HG03039 (cell line): Measurements from ENCODE around the gene SAMD11.

Source experiments
- ATAC-seq: cut with Tn5 transposase; IDR thresholded peaks from one replicate; pipeline ENCODE4 v1.9.1; 2021; ENCODE audit warnings: mild to moderate bottlenecking, moderate library complexity; ENCODE audit not compliant: unreplicated experiment

The SAMD11 gene

DNA sequence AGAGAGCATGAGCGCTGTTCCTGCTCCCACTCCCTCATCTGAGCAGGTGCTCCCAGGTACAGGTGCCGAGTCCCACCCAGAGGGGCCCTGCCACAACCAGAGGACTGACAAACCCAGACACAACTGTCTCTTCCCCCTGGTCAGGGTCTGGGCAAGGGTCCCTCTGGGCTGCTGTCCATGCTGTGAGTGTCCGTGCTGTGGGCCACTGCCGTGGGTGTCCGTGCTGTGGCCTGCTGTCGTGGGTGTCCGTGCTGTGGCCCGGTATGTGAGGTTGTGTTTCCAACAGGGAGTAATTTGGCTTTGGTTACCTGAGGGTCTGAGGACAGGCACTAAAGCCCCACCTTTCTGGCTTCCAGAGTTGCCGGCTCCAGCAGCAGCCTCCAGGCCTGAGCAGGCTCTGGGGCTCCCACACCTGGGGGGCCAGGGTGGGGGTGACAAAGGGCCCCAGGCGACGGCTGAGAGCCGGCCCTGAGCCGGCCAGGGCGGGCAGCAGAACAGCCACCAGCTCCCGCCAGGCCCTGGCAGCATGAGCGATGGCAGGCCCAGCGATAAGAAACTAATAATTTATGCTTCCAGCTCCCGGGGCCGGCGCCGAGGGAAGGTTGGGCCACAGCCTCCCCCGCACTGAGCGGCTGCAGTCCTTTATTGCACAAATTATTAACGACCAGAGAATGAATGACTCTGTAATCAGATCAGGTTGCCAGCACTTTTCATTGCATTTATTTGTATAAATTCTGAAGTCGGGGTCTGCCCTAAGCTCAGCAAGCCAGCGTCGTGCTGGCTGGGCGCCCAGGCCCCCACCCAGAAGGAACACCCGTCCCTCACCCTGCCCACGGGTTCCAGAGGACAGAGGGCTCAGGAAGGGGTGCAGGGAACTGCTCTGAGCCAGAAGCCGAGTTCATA lies 7.3 kb upstream of the SAMD11 start:
- ATAC-seq = no peak

DNA sequence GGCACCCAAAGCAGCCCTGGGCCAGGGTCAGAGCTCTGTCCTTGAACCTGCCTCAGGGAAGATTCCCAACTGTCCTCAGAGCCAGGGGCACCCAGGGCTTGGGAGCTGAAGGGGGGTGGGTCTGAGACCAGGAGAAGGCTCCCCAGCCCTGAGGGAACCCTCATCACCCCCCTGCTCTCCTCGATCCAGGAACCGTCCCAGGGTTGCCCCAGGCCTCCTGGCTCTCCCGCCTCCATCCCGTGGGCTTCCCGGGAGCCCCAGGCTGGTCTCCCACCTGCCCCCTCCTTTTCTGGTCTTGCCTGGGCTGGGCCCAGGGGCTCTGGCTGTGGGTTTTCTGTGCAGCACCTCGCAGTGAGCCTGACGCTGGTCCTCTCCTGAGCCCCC lies 6.7 kb upstream of the SAMD11 start:
- no peak for ATAC-seq

DNA sequence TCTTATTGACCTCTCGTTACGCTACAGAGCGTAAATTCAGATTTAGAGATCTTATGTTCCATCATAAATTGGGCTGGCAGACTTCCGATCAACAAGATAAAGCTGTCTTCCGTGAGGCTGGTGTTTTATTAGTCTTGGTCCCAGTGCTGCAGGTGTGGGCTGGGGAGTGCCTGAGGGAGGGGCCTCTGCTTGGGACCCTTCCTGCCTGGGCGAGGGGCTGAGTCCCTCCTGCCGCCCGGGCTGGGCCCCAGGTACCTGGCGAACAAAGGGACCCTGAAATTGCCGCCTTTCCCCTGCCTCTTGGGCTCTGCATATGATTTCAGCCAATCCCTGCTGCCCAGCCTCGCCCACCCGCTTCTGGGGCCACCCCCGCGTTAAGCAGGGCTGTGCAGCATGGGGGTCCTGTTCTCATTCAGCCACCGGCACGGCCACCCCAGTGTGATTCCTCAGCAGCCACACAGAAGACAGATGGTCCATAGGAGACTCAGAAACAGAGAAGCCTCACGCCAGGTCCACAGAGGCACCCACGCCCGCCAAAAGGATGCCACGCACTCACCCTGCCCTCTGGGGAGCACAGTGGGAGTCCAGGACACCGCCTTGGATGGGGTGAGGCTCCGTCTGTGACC lies 6.1 kb upstream of the SAMD11 start:
- ATAC-seq = no peak

DNA sequence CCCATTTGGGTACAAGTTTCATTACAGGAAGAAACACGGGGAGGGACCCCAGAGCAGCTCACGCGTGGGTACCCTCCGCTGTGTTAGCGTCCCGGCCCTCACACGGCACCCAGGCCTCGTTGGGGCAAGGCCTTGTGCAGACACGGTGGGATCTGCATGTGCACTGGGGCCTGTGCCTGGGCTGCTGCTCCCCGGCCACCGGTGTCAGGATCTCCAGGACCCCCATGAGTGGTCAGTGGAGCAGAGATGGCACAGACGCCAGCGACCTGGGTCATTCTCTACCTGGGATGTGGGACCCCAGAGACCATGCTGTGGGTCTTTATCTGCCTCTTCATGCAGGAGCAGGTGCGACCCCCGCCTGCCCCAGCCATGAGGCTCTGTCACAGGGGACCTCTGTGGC lies 5.4 kb upstream of the SAMD11 start:
- ATAC-seq = no peak

DNA sequence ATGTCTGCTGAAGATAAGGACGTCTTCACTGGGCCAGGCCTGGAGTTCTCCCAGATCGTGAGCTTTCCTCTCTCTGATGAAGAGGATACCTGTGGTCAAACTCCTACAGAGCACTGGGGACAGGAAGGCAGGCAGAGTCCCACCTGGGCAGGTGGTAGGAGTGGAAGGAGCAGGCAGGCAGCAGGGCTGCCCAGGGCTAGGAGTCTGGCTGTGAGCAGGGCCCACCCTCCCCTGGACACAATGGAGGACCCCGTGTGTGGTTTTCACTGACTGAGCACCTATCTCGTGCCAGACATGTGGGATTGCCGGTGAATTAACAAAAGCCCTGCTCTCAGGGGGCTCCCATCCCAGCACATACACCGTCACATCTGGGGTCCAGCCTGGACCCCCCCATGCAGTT lies 4.9 kb upstream of the SAMD11 start:
- ATAC-seq = no peak

DNA sequence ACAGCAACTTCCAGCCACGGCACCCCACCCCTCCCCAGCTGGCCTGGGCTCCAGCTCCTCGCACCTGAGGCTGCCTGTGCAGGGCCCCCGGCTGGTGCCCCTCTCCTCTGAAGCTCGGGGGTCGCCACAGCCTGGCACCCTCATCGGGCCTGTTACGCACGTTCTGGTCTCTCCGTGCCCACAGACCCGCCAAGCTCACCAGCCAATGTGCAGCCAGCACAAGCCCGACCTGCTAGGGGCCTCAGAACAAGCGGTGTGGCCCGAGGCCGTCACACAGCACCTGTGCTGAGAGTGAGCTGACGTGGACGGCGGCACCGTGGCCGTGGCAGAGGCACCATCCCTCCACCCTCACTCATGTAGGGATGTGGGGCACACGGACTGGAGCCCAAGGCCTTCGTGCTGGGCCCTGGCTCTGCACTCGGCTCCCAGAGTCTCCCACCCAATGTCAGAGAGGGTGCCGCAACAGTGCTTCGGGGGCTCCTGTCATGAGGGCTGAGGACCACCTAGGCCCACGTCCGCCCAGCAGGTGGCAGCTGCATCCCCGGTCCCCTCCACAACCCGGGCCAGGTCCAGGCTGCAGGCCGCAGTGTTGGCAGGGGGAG lies 4.4 kb upstream of the SAMD11 start:
- no peak for ATAC-seq

DNA sequence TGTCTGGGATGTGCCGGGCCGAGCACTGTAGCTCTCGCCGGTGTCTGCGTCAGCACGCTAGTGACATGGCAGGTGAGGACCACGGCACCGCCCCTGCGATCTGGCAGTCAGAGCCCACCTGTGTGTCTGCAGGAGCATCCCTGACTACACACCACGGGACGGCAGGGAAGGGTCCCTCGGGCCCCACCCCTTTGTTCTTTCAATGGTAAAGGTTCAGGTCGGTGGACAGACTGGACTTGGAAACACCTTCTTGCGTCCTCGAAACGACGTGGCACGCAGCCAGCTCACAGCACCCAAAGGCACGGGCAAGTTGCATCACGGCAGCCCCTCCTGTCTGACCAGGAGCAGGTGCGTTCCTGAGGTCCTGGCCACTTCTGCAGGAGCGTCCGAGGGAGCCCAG lies 3.7 kb upstream of the SAMD11 start:
- ATAC-seq = no peak

DNA sequence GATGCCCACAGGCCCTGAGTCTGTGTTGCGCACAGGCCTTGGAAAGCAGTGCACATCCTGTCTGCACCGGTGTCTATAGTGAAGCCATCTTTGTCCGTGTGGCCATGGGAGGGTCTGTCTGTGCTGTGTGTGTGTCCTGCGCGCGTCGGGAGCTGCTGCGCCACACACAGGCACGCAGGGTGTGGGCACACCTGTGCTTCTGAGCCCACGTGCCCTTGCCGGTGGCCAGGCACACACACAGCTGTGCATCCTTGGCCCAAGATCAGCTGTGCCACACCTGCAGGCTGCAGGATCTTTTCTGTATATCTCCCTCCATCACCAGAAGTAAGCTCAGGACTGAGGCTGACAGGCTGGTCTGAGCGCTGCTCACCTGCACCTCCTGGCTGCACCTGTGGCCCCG lies 3.2 kb upstream of the SAMD11 start:
- ATAC-seq = no peak

DNA sequence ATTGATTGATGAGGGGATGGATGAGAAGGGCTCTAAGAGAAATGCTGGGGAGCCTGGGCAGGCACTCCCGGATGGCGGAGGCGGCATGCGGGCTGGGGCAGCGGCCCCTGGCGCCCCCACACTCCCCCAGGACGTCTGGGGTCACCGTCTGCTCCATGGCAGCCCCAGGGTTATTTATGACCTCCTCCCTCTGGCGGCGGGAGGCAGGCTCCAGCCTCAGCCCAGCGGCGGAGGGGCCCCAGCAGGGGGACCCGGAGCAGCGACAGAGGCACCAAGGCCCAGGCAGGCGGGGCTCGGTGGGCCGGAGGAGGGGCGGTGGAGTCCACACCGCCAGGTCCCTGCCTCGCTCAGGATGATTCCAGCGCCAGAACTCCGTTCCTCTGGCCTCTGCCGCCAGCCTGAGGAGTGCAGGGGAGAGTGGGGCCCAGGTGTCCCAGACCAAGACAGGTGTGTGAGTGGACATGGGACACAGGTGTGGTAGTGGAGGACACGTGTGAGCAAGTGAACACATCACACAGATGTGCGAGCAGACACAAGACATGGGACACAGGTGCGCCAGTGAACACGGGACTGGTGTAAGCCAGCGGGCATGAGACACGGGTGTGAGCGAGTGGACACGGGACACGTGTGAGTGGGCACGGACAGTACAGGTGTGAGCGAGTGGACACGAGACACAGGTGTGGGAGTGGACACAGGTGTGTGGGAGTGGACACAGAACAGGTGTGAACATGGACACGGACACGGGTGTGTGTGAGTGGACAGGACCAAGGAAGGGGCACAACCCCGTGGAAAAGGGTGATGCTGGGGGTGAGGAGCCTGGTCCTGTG lies 2.5 kb upstream of the SAMD11 start:
- ATAC-seq = no peak

DNA sequence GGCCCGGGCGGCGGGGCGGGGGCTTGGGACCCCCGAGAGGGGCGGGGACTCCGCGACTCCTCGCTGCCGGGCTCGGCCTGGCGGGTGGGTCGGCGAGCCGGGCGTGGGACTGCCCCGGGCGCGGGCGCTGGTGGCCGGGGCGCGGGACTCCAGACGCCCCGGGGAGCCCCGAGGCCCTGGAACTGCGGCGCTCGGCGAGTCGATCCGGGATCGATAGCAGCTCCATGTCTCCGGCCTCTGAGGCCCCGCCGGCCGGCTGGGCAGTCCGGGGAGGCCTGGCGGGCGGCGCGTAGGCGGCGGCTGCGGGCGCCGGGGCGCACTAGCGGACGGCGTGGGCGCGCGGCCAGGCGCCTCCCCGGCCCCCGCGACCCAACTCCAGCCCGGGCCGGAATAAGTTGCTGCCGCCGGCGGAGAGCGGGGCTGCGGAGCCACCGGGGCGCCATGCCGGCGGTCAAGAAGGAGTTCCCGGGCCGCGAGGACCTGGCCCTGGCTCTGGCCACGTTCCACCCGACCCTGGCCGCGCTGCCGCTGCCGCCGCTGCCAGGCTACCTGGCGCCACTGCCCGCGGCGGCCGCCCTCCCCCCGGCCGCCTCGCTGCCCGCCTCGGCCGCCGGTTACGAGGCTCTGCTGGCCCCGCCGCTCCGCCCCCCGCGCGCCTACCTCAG lies 400 bp downstream of the SAMD11 start:
- ATAC-seq = no peak

DNA sequence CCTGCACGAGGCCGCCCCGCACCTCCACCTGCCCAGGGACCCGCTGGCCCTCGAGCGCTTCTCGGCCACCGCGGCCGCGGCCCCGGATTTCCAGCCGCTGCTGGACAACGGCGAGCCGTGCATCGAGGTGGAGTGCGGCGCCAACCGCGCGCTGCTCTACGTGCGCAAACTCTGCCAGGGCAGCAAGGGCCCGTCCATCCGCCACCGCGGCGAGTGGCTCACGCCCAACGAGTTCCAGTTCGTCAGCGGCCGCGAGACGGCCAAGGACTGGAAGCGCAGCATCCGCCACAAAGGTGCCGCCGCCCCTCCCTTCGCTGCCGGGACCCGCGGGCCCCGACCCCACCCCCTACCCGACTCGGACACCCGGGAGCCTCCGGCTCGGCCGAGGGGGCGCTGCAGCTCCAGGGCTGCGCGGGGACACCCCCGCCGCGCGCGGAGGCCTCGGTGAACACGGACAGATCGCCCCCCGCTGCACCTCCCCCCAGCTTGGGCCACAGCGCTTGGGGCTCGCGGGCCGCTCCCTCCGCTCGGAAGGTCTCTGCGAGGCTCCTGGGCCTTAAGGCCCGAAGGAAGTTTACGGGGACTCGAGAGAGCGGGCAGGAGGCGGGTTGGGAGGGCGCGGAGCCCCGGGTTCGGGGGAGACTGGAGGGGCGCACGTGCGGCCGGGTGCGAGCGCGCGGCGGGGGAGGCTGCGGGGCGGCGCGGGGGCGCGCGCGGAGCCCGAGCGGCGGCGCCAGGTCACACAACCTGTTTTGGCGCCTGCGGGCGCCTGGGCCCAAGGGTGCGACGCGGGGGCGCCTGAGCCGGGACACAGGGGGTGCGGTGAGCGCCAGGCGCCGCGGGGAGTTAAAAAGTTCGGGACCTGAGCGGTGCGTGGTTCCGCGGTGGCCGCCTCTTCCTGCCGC lies 1.2 kb downstream of the SAMD11 start:
- ATAC-seq = no peak

DNA sequence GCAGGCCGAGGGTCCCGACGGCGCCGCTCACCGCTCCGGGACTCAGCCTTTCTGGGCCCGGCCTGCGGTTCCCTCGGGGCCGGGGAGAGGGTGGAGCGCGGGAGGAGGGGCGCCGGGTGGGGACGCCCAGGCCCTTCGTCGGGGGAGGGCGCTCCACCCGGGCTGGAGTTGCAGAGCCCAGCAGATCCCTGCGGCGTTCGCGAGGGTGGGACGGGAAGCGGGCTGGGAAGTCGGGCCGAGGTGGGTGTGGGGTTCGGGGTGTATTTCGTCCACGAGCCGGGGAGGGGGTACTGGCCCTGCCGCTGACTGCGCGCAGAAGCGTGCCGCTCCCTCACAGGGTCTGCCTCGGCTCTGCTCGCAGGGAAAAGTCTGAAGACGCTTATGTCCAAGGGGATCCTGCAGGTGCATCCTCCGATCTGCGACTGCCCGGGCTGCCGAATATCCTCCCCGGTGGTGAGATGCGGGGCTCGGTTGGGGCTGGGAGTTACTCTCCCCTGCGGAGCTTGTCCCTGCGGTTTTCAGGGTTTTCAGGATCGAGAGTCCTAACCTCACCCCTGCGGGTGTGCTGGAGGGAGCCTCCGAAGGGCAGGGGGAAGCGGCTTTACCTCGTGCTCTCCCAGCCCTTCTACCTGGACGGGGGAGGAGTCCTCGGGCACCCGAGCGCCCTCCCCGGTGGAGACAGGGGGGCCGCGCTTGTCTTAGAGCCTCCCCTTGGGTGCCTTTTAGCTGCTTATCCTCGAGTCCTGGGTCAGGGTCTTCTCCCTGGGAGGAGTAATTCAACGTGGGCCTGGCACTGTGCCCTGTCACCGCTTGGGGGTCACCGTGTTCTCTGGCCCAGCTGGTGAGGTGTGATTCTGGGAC lies 2.1 kb downstream of the SAMD11 start:
- no peak for ATAC-seq

DNA sequence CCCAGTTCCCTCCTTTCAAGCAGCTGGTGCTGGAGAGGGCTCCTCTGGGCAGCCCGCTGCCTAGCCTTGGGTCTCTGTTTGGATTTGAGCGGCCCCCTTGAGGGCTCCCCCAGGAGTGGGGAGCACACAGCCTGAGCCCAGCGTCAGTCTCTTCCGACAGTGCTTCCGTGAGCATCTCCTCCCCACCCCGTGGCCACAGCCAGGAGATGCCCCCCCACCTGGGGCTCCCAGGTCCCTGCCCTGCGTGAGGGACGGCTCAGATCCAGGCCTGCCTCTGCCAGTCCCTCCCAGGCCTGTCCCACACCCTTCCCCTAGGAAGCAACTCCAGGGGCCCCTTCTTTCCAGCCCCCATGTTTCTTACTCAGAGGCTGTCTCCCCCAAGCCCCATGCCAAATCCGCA lies 3.5 kb downstream of the SAMD11 start:
- no peak for ATAC-seq

DNA sequence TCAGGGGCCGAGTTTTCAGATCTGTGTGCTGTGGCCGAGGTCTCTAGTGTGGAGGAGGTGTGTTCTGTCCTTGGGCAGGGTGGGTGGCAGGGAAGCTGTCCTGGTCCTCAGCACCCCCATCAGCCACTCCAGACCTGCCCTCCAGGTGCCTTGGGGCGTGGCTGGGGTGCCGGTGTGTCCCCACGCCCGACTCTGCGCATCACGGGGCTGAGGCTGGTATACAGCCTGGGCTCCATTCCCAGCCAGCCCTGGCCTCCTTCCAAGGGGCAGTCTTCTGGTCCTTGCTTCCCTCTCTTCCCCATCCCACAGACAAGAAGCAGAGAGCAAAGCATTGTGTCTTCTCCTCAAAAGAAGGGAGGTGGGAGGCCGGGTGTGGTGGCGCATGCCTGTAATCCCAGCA lies 4.0 kb downstream of the SAMD11 start:
- ATAC-seq = no peak

DNA sequence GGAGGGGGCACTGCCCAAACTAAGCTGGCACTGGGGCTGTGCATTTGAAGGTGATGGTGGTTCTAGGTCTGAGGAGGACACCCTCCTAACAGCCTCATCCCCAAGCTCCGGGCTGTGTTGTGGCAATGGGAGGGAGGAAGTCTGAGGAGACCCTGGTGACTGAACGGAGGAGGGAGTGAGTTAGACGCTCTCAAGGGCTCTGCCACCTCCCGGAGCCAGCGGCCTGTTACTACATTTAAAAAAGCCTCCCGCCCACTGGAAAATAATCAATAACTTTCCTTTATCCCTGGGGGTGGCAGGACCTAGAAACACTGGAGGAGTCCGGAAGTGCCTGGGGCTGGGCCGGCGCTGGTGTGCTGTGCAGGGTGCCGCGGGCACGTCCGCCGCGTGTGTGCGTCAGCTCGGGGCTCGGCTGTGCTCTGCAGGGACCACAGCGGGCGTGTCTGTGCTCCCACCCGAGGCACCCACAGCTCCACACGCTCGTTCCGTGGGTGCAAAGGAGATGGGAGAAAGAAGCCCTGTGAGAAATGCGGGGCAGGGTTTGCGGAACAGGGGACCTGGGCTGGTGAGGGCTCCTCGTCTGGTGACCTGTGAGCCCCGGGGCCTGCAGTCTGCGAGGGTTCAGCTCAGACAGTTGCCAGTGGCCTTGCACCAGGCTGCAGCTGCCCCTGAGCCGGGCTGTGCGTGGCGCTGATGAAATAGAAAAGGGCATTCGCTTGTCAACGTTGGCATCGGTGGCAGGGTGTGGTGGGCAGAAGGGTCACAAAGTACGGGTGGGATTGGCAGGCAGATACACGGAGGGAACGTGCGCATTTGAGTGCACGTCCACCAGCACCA lies 5.3 kb downstream of the SAMD11 start:
- ATAC-seq = no peak

DNA sequence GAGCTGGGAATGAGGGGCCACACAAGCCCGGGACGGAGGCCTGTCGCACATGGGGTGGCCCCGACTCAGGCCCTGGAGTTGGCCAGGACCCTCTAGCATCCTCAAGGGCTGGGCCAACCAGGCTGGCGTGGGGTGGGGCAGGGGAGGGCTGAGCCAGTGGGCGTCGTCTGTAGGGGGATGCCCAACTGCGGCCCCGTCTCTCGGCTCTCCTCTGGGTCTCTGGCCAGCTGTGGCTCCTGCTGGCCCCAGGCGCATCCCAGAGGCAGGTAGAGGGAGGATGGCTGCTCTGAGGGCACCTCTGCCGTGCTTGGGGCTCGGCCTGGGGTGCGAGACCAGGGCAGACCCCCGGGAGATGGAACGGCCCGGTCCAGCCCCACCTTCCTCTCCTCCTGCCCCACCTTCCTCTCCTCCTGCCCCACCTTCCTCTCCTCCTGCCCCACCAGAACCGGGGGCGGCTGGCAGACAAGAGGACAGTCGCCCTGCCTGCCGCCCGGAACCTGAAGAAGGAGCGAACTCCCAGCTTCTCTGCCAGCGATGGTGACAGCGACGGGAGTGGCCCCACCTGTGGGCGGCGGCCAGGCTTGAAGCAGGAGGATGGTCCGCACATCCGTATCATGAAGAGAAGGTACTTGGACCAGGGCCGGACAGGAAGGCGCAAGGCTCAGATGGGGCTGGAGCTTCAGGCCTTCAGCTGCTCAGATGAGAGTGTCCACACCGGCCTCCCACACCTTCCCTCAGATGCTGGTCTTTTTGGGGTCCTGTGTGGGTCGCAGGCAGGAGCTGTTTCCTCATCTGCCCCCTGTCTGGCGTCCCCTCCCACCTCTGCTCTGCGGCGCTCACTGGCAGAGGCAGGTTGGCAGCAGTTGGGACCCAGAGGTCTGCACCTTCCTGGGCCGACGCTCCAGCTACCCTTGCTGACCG lies 6.2 kb downstream of the SAMD11 start:
- ATAC-seq = no peak

DNA sequence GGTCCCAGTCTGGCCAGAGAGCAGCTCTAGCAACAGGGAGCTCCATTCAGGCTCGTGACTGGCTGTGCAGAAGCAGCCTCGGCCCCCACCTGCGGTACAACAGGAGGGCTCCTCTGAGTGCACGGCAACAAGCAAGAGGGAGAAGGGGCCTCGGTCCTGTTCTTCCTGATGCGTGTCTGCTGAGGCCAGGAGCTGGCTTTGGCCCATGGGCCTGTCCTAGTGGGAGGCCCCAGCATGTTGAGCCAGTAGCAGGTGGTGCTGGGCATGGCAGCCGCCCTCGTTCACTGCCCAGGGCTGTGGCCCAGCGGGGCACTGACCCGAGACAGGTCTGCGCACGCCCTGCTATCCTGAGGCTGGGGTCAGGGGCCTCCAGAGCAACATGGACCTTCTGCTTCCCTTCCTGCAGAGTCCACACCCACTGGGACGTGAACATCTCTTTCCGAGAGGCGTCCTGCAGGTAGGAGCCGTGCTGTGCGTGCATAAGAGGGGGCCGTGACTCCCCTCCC lies 7.0 kb downstream of the SAMD11 start:
- no peak for ATAC-seq
